GM12864 (cell line): ENCODE results near the gene HMG20A.

Experiments used
- DNase-seq: peaks from one replicate; pipeline ENCODE4 v3.0.0-alpha.2; 2011; ENCODE audit warnings: low read depth
- H3K4me3 ChIP-seq: 2 replicates; pipeline ENCODE4 v1.5.1; 2011; ENCODE audit warnings: mild to moderate bottlenecking, low read depth, low read length, control low read depth
- CTCF ChIP-seq: IDR thresholded peaks from 2 replicates; pipeline ENCODE4 v1.5.1; 2011; ENCODE audit warnings: low read depth, mild to moderate bottlenecking, moderate library complexity, low read length, control low read depth, inconsistent platforms; ENCODE audit errors: missing control alignments

HMG20A gene

GRCh38 chr15:77461486-77461885, 40.8 kb downstream of the HMG20A start:
- TF ChIP-seq CTCF, result no peak
- no peak overlapping the region for H3K4me3 ChIP-seq
- no peak for DNase-seq

GRCh38 chr15:77464129-77464865, 43.6 kb downstream of the HMG20A start:
- no peak for DNase-seq
- TF ChIP-seq CTCF, result no peak
- H3K4me3 ChIP-seq, result no peak overlapping the region

- DNase-seq, result no peak
- no peak for TF ChIP-seq CTCF
- no peak overlapping the region for H3K4me3 ChIP-seq
Measured at GRCh38 chr15:77466521-77466920, 45.8 kb downstream of the HMG20A start.

- H3K4me3 ChIP-seq, result no peak overlapping the region
- TF ChIP-seq CTCF, result no peak
- DNase-seq, result no peak
Measured at GRCh38 chr15:77468896-77469295, 48.2 kb downstream of the HMG20A start.

- no peak for DNase-seq
- no peak for TF ChIP-seq CTCF
- H3K4me3 ChIP-seq, result no peak overlapping the region
Measured at GRCh38 chr15:77470235-77470634, 49.5 kb downstream of the HMG20A start.

- TF ChIP-seq CTCF, result no peak
- no peak overlapping the region for H3K4me3 ChIP-seq
- no peak for DNase-seq
Measured at GRCh38 chr15:77473328-77473727, 52.6 kb downstream of the HMG20A start.

- DNase-seq, result no peak
- TF ChIP-seq CTCF, result no peak
- H3K4me3 ChIP-seq, result no peak overlapping the region
Measured at GRCh38 chr15:77474310-77474988, 53.8 kb downstream of the HMG20A start.
